ENCODE results near the gene TCHH.
"Not testable (repeated sequence)": the region's sequence is repeated elsewhere in the genome, so short reads cannot be mapped to it uniquely, and the experiment has no call there.

Gene TCHH

DNA sequence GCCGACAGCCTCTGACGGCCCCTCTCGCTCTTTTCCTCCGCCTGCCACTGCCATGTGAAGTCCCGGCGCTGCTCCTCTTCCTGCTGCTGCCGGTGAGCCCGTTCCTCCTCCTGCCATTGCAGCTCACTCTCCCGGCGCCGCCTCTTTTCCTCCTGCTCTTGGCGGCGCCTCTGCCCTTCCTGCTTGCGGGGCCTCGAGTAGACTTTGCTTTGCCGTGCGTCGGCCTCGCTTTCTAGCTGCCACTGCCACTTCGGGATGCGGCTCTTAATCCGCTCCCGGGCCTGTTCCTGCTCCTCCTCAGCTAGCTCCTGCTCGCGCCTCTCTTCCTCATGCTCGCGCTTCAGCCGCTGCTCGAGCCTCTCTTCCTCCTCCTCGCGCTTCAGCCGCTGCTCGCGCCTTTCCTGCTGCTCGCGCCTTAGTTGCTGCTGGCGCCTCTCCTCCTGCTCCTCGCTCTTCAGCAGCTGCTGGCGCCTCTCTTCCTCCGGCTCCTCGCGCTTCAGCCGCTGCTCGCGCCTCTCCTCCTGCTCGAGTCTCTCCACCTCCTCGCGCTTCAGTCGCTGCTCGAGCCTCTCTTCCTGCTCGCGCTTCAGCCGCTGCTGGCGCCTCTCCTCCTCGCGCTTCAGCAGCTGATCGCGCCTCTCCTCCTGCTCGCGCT is 4.3 kb downstream of the TCHH start:
- DNase-seq: no peak

- no peak for DNase-seq
Observed at GRCh38 chr1:152110365-152110859, 4.8 kb downstream of the TCHH start.

DNA sequence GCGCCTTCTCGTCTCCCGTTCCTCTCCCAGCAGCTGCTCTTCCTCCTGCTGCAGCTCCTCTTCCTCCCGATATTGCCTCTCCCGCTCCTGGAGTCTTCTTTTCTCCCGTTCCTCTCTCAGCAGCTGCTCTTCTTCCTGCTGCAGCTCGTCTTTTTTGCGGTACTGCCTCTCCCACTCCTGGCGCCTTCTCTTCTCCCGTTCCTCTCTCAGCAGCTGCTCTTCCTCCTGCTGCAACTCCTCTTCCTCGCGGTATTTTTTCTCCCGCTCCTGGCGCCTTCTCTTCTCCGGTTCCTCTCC is 5.3 kb downstream of the TCHH start:
- no peak for DNase-seq

- no peak for DNase-seq
Observed at GRCh38 chr1:152109231-152109997, 5.8 kb downstream of the TCHH start.

DNA sequence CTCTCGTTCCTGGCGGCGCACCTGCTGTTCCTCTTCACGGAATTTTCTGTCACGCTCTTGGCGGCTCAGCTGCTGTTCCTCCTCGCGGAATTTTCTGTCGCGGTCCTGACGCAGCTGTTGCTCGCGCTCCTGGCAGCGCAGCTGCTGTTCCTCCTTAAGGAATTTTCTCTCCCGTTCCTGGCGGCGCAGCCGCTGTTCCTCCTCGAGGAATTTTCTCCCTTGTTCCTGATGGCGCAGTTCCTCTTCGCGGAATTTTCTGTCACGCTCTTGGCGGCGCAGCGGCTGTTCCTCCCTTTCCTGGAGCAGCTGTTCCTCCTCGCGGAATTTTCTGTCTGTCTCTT is 6.4 kb downstream of the TCHH start:
- no peak for DNase-seq

- no peak for DNase-seq
Observed at GRCh38 chr1:152107984-152108881, 7.0 kb downstream of the TCHH start.

DNA sequence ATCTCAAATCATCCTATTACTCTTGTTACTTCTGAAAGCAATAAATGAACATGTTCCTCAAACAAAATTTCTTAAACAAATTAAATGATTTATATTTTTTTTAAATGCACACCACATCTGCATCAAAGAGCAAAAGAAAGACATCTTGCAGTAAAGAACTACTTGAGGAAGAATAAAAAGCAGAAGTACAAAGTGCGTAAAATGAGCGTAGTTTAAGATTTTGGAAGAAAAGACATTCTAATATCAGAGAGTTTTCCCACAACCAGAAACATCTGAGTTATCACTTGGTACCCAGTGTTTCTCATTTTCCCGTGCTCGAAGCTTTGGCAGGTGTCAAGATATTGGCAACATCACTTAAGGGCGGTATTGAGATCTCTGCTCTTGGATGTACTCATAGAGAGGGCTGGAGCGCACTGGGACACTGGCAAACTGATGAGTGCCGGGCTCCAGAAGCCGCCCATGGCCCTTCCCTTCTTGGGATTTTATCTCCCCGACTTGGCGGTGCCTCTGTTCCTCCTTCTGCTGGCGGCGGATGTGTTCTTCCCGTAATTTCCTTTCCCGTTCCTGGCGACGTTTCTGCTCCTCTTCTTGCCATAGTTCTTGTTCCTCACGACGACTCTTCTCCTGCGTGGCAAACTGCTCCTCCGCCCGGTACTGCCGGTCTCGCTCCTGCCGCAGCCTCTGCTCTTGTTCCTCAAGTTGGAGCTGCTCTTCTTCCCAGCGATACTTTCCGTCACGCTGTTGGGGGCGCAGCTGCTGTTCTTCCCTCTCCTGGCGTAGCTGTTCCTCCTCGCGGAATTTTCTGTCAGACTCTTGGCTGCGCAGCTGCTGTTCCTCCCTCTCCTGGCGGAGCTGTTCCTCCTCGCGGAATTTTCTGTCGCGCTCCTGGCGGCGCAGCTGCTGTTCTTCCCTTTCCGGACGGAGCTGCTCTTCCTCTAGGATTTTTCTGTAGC is 7.9 kb downstream of the TCHH start:
- no peak for DNase-seq

DNA sequence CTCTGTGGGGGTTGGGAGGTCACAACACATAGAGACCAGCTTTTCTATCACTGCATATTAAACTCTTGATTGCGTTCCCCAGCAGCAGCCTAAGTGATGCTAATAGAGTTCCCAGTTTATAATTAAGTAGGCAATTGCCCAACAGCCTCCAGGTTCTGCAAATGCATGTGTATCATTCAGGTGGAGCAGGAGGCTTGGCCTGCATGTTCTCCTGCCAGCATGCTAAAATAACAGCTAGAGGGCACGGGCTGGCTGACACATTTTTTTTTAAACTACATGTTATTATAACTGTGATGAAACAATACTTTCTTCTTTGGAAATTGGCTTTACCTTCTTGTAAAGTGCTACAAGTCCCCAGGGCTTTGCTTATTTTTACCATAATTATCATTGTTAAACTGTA is 10.4 kb downstream of the TCHH start:
- no peak for DNase-seq

DNA sequence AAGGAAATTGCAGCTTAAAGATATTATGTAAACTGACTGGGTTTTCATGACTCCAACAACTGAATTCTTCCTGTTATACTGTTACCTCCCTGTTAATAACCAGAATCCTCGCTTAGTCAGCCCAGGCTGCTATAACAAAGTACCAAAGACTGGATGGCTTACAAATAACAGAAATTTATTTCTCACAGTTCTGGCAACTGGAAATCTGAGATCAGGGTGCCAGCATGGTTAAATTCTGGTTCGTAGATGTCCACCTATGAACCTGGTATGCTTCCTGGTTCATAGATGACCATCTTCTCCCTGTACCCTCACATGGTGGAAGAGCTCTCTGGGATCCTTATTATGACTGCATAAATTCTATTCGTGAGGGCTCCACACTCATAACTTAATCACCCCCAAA is 18.3 kb downstream of the TCHH start:
- no peak for DNase-seq

DNA sequence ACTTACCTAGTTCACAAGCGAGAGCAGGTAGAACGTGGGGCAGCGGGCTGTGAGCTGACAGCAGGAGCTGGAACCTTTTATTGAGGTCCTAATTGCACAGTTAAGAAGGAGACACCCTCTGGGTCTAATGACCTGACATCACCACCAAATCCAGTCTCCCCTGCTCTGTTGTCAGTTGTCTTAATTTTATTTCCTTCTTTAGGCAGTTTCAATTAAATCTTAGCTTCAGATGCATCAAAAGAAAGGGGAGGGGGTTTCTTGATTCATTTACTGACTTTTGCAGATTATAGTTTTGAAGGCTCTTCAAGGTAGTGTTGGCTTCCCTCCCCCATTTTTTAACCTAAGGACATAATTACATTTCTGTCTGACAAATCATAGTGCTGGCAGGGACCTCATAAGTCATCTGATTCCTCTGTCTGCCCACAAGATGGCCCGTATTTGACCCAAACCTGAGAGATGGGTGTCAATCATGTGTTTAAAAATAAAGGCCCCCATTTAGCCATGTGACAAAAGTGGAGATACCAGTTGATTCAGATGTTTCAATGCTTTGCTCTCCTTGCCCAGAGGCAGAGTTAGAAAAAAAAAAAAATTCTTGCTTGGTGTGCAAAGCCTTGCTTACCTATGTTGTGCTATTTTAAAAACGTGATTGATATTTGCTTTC is 26.1 kb downstream of the TCHH start, which contains the start of gene TCHHL1:
TCHHL1 (minus strand) TSS at position 51 of the 661 bp plus-strand sequence. CDS start 921 bp downstream, outside the sequence.
- no peak for DNase-seq

DNA sequence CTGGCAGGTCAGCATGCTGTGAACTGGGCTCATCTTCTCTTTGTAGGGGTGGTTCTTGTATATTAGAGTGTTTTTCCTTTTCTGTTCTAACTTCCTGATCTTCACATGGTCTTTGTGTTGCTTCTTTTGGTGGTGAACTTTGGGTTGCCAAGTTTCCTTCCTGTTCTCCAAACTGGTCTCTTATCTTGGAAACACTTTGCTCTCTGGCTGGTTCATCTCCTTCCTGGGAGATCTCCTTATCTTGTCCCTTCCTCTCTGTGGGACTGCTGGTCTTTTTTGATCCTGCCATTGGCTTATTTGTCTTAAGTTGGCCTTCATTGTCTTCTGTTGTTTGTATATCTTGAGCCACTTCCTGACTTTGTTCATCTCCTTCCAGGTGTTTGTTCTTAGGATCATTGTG is 28.5 kb downstream of the TCHH start:
- no peak for DNase-seq

DNA sequence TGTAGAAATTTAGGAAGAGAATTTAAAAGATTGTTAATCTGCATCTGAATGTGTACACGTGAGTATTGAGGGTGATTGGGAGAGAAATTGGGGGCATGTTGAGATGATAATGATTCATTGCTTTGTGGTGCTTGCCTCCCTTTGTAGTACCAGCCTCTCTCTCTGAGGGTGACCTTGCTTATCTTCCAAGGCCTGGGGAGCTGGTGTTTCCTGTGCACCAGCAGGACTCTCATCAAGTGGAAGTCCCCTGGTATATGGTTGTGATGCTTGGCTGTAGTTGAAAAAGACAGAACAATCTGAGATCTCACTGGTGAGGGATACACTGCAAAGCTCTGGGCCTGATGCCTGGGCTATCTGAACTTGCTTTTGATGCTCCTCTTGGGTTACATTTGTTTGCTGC is 30.4 kb downstream of the TCHH start:
- DNase-seq: no peak

DNA sequence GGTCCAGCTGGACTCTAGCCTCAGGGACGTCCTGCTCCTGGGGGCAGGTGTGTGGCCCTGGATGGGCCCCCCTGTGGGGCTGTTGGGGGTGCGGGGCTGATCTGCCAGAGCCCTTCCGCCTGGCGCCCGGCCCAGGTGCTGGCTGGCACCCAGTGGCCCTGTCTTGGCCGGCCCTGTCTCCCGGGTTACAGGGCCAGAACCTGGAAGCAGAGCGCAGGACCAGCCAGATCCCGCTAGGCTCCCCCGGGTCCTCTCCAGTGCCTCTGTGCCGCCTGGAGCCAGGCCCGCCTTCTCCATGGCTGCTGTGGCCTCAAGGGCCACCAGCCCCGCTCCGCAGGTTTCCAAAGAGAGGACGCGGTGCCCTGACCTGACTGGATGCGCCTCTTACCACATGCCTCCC is 34.2 kb downstream of the TCHH start:
- not testable (repeated sequence) for DNase-seq

DNA sequence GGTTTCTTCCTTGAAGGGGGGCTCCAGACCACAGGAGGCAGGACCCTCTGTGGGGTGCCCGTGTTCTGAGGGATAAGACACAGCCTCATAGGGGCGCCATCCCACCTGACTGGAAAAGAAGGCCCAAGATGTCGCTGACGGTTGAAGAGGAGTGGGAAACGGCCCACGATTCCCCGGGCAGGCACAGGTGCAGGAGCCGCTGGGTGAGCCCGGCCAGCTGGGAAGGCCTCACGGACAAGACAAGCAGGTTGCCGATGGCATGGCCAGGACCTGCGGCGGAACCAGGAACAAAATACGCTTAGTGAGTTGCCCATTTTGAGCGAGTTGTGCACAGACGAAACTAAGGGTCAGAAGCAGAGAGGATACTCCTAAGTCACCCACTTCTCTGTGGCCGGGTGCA is 34.8 kb downstream of the TCHH start:
- not testable (repeated sequence) for DNase-seq

DNA sequence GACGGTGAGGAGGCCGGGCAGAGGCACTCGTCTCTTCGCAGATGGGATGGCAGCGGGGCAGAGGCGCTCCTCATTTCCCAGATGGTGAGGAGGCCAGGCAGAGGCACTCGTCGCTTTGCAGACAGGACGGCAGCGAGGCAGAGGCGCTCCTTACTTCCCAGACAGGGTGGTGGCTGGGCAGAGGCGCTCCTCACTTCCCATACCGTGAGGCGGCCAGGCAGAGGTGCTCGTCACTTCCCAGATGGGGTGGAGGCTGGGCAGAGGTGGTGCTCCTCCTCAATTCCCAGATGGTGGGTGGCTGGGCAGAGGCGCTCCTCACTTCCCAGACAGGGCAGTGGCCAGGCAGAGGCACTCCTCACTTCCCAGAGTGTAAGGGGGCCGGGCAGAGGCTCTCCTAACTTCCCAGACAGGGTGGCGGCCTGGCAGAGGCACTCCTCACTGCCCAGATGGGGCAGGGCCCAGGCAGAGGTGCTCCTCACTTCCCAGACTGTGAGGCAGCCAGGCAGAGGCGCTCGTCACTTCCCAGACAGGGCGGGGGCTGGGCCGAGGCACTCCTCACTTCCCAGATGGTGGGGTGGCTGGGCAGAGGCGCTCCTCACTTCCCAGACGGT is 36.3 kb downstream of the TCHH start:
- no peak for DNase-seq

GRCh38 chr1:152072311-152072710 is 42.9 kb downstream of the TCHH start:
- DNase-seq: no peak

GRCh38 chr1:152071123-152071522 is 44.1 kb downstream of the TCHH start:
- DNase-seq: no peak

- no peak for DNase-seq
Observed at GRCh38 chr1:152067929-152068328, 47.3 kb downstream of the TCHH start.

GRCh38 chr1:152067150-152067549 is 48.1 kb downstream of the TCHH start:
- DNase-seq: no peak

DNA sequence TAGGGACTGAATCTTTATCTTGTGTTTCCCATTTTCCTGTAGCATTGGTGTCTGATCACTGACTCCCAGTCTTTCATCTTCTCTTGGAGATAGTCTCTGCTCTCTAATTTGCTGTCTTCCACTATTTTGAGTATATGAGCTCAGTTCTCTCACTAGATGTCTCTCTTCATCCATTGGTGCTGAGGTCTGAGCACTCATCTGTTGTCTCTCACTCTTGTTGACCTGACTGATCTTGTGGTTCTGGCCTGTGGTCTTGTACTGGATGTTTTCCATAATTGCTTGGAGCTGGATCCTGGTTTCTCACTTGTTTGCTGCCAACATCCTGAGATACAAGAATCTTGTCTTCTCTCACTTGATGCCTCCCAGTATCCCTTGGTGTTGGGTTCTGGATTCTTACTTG is 53.3 kb downstream of the TCHH start:
- no peak for DNase-seq

Data from activated gamma-delta T cell treated with Interleukin-2 at 50 U/mL for 16 hours (primary cell).